Hepatocyte (in vitro differentiated cells): Measurements from ENCODE around the gene VIPR2. TPM values are rescaled to one million over a fixed set of nuclear protein-coding genes. Genes with fewer than 3 reads are reported as not detected.

Experiments
- DNase-seq: peaks from one replicate; pipeline ENCODE4 v3.0.0-alpha.2; 2016; ENCODE audit warnings: low spot score
- H2AFZ ChIP-seq: fragments of 200-600 bp; sonication (generic); 2 replicates; pipeline ENCODE4 v1.6.0; 2016; ENCODE audit warnings: antibody characterized with exemption, mild to moderate bottlenecking
- H3K27ac ChIP-seq: fragments of 200-600 bp; sonication (generic); 2 replicates; pipeline ENCODE4 v1.5.1; 2016; ENCODE audit warnings: mild to moderate bottlenecking
- H3K27me3 ChIP-seq: fragments of 200-600 bp; sonication (generic); 2 replicates; pipeline ENCODE4 v1.6.1; 2016
- H3K36me3 ChIP-seq: fragments of 200-600 bp; sonication (generic); replicated peaks from 2 replicates; pipeline ENCODE4 v1.5.1; 2016; ENCODE audit warnings: low read depth; ENCODE audit not compliant: insufficient read depth
- H3K4me1 ChIP-seq: fragments of 200-600 bp; sonication (generic); 2 replicates; pipeline ENCODE4 v1.5.1; 2016; ENCODE audit warnings: mild to moderate bottlenecking, moderate library complexity; ENCODE audit not compliant: insufficient read depth
- H3K4me2 ChIP-seq: fragments of 200-600 bp; sonication (generic); 2 replicates; pipeline ENCODE4 v1.6.0; 2016
- H3K4me3 ChIP-seq: fragments of 200-600 bp; sonication (generic); 2 replicates; pipeline ENCODE4 v1.5.1; 2016; ENCODE audit warnings: mild to moderate bottlenecking
- H3K79me2 ChIP-seq: fragments of 200-600 bp; sonication (generic); 2 replicates; pipeline ENCODE4 v1.6.0; 2017; ENCODE audit warnings: mild to moderate bottlenecking
- H3K9me2 ChIP-seq: fragments of 200-600 bp; sonication (generic); replicated peaks from 2 replicates; pipeline ENCODE4 v1.6.0; 2017; ENCODE audit warnings: mild to moderate bottlenecking; ENCODE audit not compliant: insufficient read depth
- H3K9me3 ChIP-seq: fragments of 200-600 bp; sonication (generic); 2 replicates; pipeline ENCODE4 v1.5.1; 2016; ENCODE audit warnings: low read depth, mild to moderate bottlenecking
- H4K20me1 ChIP-seq: fragments of 200-600 bp; sonication (generic); 2 replicates; pipeline ENCODE4 v1.6.0; 2016; ENCODE audit warnings: mild to moderate bottlenecking; ENCODE audit not compliant: insufficient read depth, poor library complexity, severe bottlenecking
- EZH2 ChIP-seq: fragments of 200-600 bp; sonication (generic); IDR thresholded peaks from 2 replicates; pipeline ENCODE4 v1.6.1; 2016; ENCODE audit warnings: antibody characterized with exemption, mild to moderate bottlenecking, borderline replicate concordance
- EZH2phosphoT487 ChIP-seq: fragments of 200-600 bp; sonication (generic); IDR thresholded peaks from one replicate; pipeline ENCODE4 v1.6.1; 2018; ENCODE audit warnings: antibody characterized with exemption, mild to moderate bottlenecking, low read depth, moderate library complexity; ENCODE audit not compliant: unreplicated experiment, severe bottlenecking
- WGBS: methylation state at CpG from one replicate; pipeline ENCODE4 v1.1.6; 2016; ENCODE audit warnings: low lambda C conversion rate; ENCODE audit errors: missing lambda C conversion rate; 5-methylcytosine and 5-hydroxymethylcytosine counted together
- polyA plus RNA-seq: library from polyadenylated mRNA; unstranded; fragments of >200 nt; fragmentation: Nextera tagmentation; extraction: Ambion mirVana; gene quantifications from 2 replicates; pipeline ENCODE4 v1.2.1, GENCODE V29; 2016
- total RNA-seq: library from RNA; depleted of rRNA; stranded (reverse); fragments of >200 nt; gene quantifications from 2 replicates; pipeline ENCODE4 v1.2.3, GENCODE V29; 2014
- TF ChIP-seq, protein P1 (sequence below): fragments of 200-600 bp; sonication (generic); IDR thresholded peaks from 2 replicates; pipeline ENCODE4 v1.5.1; 2016; ENCODE audit warnings: antibody characterized with exemption, mild to moderate bottlenecking; ENCODE audit not compliant: poor library complexity

The VIPR2 gene
- total and polyA plus RNA-seq, 2 experiments from 2014 or later, result 2.7 to 3.4 TPM

DNA sequence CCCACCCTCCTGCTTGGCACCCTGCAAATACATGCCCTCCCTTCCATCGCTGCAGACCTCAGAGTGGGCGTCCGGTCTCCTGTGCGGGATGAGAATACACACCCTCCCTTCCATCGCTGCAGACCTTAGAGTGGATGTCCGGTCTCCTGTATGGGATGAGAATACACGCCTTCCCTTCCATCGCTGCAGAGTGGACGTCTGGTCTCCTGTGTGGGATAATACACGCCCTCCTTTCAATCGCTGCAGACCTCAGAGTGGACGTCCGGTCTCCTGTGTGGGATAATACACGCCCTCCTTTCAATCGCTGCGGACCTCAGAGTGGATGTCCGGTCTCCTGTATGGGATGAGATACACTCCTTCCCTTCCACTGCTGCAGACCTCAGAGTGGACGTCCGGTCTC is 128.1 kb downstream of the VIPR2 start:
- Histone ChIP-seq H3K27me3 (no peaks in the 10 kb centered on the region), H4K20me1 (no peaks in the 10 kb centered on the region), H2AFZ (no peak overlapping the region), H3K4me1 (peaks cover 33% of the 10 kb centered on the region), H3K27ac (no peak overlapping the region), H3K9me2 (no peaks in the 10 kb centered on the region), H3K9me3 (no peaks in the 10 kb centered on the region), H3K36me3 (no peaks in the 10 kb centered on the region), H3K79me2 (no peaks in the 10 kb centered on the region), H3K4me3 (no peak overlapping the region), H3K4me2 (no peak overlapping the region)
- WGBS, result over 99% methylated on average over 19 of the region's 19 CpGs
- TF ChIP-seq EZH2phosphoT487 (no peak), EZH2 (no peak)
- TF ChIP-seq, protein P1, sequence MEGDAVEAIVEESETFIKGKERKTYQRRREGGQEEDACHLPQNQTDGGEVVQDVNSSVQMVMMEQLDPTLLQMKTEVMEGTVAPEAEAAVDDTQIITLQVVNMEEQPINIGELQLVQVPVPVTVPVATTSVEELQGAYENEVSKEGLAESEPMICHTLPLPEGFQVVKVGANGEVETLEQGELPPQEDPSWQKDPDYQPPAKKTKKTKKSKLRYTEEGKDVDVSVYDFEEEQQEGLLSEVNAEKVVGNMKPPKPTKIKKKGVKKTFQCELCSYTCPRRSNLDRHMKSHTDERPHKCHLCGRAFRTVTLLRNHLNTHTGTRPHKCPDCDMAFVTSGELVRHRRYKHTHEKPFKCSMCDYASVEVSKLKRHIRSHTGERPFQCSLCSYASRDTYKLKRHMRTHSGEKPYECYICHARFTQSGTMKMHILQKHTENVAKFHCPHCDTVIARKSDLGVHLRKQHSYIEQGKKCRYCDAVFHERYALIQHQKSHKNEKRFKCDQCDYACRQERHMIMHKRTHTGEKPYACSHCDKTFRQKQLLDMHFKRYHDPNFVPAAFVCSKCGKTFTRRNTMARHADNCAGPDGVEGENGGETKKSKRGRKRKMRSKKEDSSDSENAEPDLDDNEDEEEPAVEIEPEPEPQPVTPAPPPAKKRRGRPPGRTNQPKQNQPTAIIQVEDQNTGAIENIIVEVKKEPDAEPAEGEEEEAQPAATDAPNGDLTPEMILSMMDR, result no peak
- DNase-seq, result no peak

DNA sequence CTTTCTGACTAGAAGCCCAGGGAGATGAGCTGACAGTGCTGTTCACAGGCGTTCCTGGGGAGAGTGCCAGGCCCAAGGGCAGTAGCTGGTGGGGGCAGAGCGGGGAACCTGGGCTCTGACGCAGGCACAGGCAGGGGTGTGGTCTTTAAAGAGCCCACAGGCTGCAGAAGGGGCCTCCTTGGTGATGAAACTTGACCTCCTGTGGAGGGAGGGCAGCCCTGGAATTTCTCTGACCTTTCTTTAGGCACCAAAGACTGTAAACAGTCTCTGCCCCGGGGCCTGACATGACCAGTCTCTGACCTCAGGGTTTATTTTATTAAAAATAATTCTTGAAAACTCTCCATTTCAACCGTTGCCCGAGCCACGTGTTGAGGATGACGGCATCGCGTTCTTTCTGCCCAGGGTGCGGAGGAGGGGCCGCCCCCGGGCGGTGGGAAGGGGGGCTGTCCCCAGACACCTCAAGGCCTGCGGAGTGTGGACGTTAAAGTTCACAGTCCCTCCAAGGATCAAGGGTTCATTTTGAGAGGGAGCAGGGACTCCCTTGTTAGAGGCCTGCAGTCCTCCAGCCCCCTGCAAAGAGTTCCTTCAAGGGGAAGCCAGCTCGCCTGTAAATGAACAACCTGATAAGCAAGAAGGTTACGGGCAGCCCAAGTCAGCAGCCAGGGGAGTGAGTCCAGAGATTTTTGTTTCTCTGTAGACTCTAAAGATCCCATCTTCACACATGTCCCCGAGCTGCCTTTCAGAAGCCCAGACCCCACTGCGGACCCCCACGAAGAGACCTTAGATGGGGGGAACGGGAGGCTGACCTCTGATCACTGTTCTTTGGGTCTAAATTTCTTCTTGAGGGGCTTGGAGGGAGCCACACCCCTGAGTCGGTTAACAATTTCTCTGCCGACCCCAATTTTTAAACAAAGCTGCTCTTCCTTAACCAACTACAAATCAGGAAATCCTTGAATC is 128.9 kb downstream of the VIPR2 start:
- Histone ChIP-seq H3K79me2 (no peaks in the 10 kb centered on the region), H3K27ac (peak overlapping the region; percentile 61), H3K4me3 (no peak overlapping the region), H3K27me3 (no peaks in the 10 kb centered on the region), H3K4me1 (peaks cover 39% of the 10 kb centered on the region), H3K9me3 (no peaks in the 10 kb centered on the region), H4K20me1 (no peaks in the 10 kb centered on the region), H2AFZ (peak overlapping the region; percentile 53), H3K36me3 (no peaks in the 10 kb centered on the region), H3K9me2 (no peaks in the 10 kb centered on the region), H3K4me2 (peak overlapping the region; percentile 42)
- 39% methylated on average over 24 of the region's 24 CpGs for WGBS
- peak; percentile 58 for DNase-seq
- TF ChIP-seq EZH2, result no peak
- TF ChIP-seq, protein P1, result no peak
- TF ChIP-seq EZH2phosphoT487, result no peak

GRCh38 chr7:159015081-159015453 is 129.6 kb downstream of the VIPR2 start:
- 80% methylated on average over 6 of the region's 6 CpGs for WGBS
- no peaks in the 10 kb centered on the region for H3K79me2 ChIP-seq
- H3K36me3 ChIP-seq, result no peaks in the 10 kb centered on the region
- H3K9me3 ChIP-seq, result no peaks in the 10 kb centered on the region
- no peak for DNase-seq
- TF ChIP-seq, protein P1, result no peak
- TF ChIP-seq EZH2phosphoT487 (no peak), EZH2 (no peak)
- no peak overlapping the region for H3K4me3 ChIP-seq
- no peaks in the 10 kb centered on the region for H4K20me1 ChIP-seq
- no peaks in the 10 kb centered on the region for H3K9me2 ChIP-seq
- peaks cover 39% of the 10 kb centered on the region for H3K4me1 ChIP-seq
- H3K4me2 ChIP-seq, result peak overlapping the region; percentile 42
- no peaks in the 10 kb centered on the region for H3K27me3 ChIP-seq
- no peak overlapping the region for H2AFZ ChIP-seq
- peak overlapping the region; percentile 61 for H3K27ac ChIP-seq
